Endometrial microvascular endothelial cells (primary cell): Measurements from ENCODE around the gene MAP3K4. TPM values are rescaled to one million over a fixed set of nuclear protein-coding genes. Genes with fewer than 3 reads are reported as not detected.

Source experiments
- in situ Hi-C: cut with HindIII; loops from 2 replicates; pipeline ENCODE4 v1.10.0; 2017; ENCODE audit warnings: low sequenced_read_pairs, low pct_unique_long_range_greater_than_20kb; ENCODE audit errors: inconsistent ontology term
- total RNA-seq: library from RNA; depleted of rRNA; stranded (reverse); fragments of >200 nt; gene quantifications from one replicate; pipeline ENCODE4 v1.2.3, GENCODE V29; 2015; ENCODE audit errors: inconsistent ontology term

MAP3K4 gene
- total RNA-seq, 1 donor from 2014 or later: 16.7 TPM

GRCh38 chr6:161152907-161153662, 161.5 kb downstream of the MAP3K4 start:
- in situ Hi-C loops: no loop called here

GRCh38 chr6:161153725-161154124, 162.2 kb downstream of the MAP3K4 start:
- in situ Hi-C loops: no loop called here

- in situ Hi-C loops: no loop called here
Measured at GRCh38 chr6:161154796-161155335, 163.3 kb downstream of the MAP3K4 start.

GRCh38 chr6:161161121-161161520, 169.6 kb downstream of the MAP3K4 start:
- in situ Hi-C loops: no loop called here

- in situ Hi-C loops: no loop called here
Measured at GRCh38 chr6:161161889-161162624, 170.5 kb downstream of the MAP3K4 start.

- in situ Hi-C loops: no loop called here
Measured at GRCh38 chr6:161162722-161163121, 171.2 kb downstream of the MAP3K4 start.

GRCh38 chr6:161163466-161164181, 172.1 kb downstream of the MAP3K4 start:
- in situ Hi-C loops: no loop called here

GRCh38 chr6:161164182-161164625, 172.6 kb downstream of the MAP3K4 start:
- in situ Hi-C loops: no loop called here

- in situ Hi-C loops: no loop called here
Measured at GRCh38 chr6:161166176-161166575, 174.6 kb downstream of the MAP3K4 start.

- in situ Hi-C loops: no loop called here
Measured at GRCh38 chr6:161166677-161167076, 175.1 kb downstream of the MAP3K4 start.
